ENCODE results near the gene TCEAL6. TPM values are rescaled to one million over a fixed set of nuclear protein-coding genes. Genes with fewer than 3 reads are reported as not detected.
"Not testable (repeated sequence)": the region's sequence is repeated elsewhere in the genome, so short reads cannot be mapped to it uniquely, and the experiment has no call there.

Gene TCEAL6
- total and polyA plus RNA-seq, 4 experiments from 2014 or later, result not detected

GRCh38 chrX:102140876-102141275 is 1.4 kb downstream of the TCEAL6 start:
- H3K9me3 Mint-ChIP-seq; CTCF ChIA-PET (ENCODE audit: partially characterized antibody); H3K9me3 ChIP-seq (ENCODE audit: control insufficient read depth in 1 of 2, low read length in 2 of 2); intact Hi-C loops (cut with micrococcal nuclease); H3K4me1 Mint-ChIP-seq; H3K27ac ChIP-seq (ENCODE audit: low read depth, low read length); H3K27me3 ChIP-seq (ENCODE audit: insufficient read depth, low read length); H3K4me1 ChIP-seq (ENCODE audit: insufficient read depth, low read length); POLR2A ChIA-PET (ENCODE audit: partially characterized antibody); H3K27ac Mint-ChIP-seq; DNase-seq; H3K36me3 ChIP-seq (ENCODE audit: insufficient read depth, low read length); H3K4me3 ChIP-seq (ENCODE audit: low read length in 2 of 2); H3K36me3 Mint-ChIP-seq; H3K4me3 Mint-ChIP-seq: not testable (repeated sequence)
- H3K27me3 Mint-ChIP-seq, result peaks cover 13 to 29% of the 10 kb centered on the region in 2 donors

DNA sequence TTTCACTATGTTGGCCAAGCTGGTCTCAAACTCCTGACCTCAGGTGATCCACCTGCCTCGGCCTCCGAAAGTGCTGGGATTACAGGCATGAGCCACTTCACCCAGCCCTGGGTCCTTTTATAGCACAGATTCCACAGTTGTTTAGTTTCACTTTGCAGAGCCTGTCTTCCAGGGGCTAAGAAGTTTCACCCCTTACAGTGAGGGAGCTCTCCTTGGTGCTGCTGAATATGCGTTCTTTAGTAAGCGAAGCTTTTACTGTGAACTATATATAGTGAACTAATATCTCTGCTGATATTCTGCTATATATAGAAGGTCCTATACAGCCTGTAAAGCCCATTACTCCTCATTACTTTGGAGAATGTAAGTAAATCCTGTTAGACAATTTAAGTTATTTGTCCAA is 4.2 kb downstream of the TCEAL6 start:
- Histone ChIP-seq H3K36me3 (ENCODE audit: insufficient read depth, low read length) (no peaks in the 10 kb centered on the region), H3K27ac (ENCODE audit: low read depth, low read length) (no peak overlapping the region), H3K27me3 (ENCODE audit: insufficient read depth, low read length) (no peaks in the 10 kb centered on the region), H3K9me3 (ENCODE audit: control insufficient read depth in 1 of 2, low read length in 2 of 2) (no peaks in the 10 kb centered on the region), H3K4me1 (ENCODE audit: insufficient read depth, low read length) (no peaks in the 10 kb centered on the region), H3K4me3 (ENCODE audit: low read length in 2 of 2) (no peak overlapping the region)
- H3K27me3 Mint-ChIP-seq, result peaks cover 9 to 28% of the 10 kb centered on the region in 2 donors
- no peak overlapping the region for H3K4me3 Mint-ChIP-seq
- H3K27ac Mint-ChIP-seq, result no peak overlapping the region
- peaks cover 0 to 4% (median 2%) of the 10 kb centered on the region in 4 donors for H3K4me1 Mint-ChIP-seq
- DNase-seq, result no peak
- POLR2A ChIA-PET (ENCODE audit: partially characterized antibody), result no interaction called here
- H3K9me3 Mint-ChIP-seq, result no peaks in the 10 kb centered on the region
- CTCF ChIA-PET (ENCODE audit: partially characterized antibody), result no interaction called here
- H3K36me3 Mint-ChIP-seq, result no peaks in the 10 kb centered on the region
- intact Hi-C loops (cut with micrococcal nuclease), result no loop called here

- Histone ChIP-seq H3K36me3 (ENCODE audit: insufficient read depth, low read length) (no peaks in the 10 kb centered on the region), H3K4me1 (ENCODE audit: insufficient read depth, low read length) (no peaks in the 10 kb centered on the region), H3K4me3 (ENCODE audit: low read length in 2 of 2) (no peak overlapping the region), H3K9me3 (ENCODE audit: control insufficient read depth in 1 of 2, low read length in 2 of 2) (no peaks in the 10 kb centered on the region), H3K27ac (ENCODE audit: low read depth, low read length) (no peak overlapping the region), H3K27me3 (ENCODE audit: insufficient read depth, low read length) (peaks cover 3% of the 10 kb centered on the region)
- Mint-ChIP-seq H3K27ac (no peak overlapping the region), H3K4me3 (no peak overlapping the region), H3K36me3 (no peaks in the 10 kb centered on the region), H3K4me1 (peaks cover 4 to 5% (median 5%) of the 10 kb centered on the region in 4 donors), H3K27me3 (peaks cover 22 to 34% of the 10 kb centered on the region in 2 donors), H3K9me3 (no peaks in the 10 kb centered on the region)
- intact Hi-C loops (cut with micrococcal nuclease), result loop anchor here (1.0 kb wide), 1 partner anchor 734 kb away; no protein-coding TSS in a partner anchor
- DNase-seq, result peak in 2 of 5 donors; percentile 6 to 9
- CTCF ChIA-PET (ENCODE audit: partially characterized antibody), result interaction anchor here (0.7 to 1.9 kb wide), 4 partner anchors 16 to 771 kb away, joined by 3 to 6 read pairs (median 4); no protein-coding TSS in a partner anchor
- POLR2A ChIA-PET (ENCODE audit: partially characterized antibody), result no interaction called here
Observed at GRCh38 chrX:102129473-102129872, 12.8 kb downstream of the TCEAL6 start.

- Histone ChIP-seq H3K36me3 (ENCODE audit: insufficient read depth, low read length) (no peaks in the 10 kb centered on the region), H3K27me3 (ENCODE audit: insufficient read depth, low read length) (peaks cover 3% of the 10 kb centered on the region), H3K9me3 (ENCODE audit: control insufficient read depth in 1 of 2, low read length in 2 of 2) (no peaks in the 10 kb centered on the region), H3K27ac (ENCODE audit: low read depth, low read length) (no peak overlapping the region), H3K4me3 (ENCODE audit: low read length in 2 of 2) (no peak overlapping the region), H3K4me1 (ENCODE audit: insufficient read depth, low read length) (no peaks in the 10 kb centered on the region)
- Mint-ChIP-seq H3K27ac (peak overlapping the region in 2 of 7 donors; percentile 47 to 49), H3K4me3 (peak overlapping the region in 2 of 8 donors; percentile 48 to 52), H3K36me3 (no peaks in the 10 kb centered on the region), H3K27me3 (peaks cover 19 to 34% of the 10 kb centered on the region in 2 donors), H3K9me3 (no peaks in the 10 kb centered on the region), H3K4me1 (peaks cover 4 to 7% (median 6%) of the 10 kb centered on the region in 4 donors)
- POLR2A ChIA-PET (ENCODE audit: partially characterized antibody), result no interaction called here
- intact Hi-C loops (cut with micrococcal nuclease), result no loop called here
- no peak for DNase-seq
- CTCF ChIA-PET (ENCODE audit: partially characterized antibody), result no interaction called here
Observed at GRCh38 chrX:102126863-102127262, 15.4 kb downstream of the TCEAL6 start.

DNA sequence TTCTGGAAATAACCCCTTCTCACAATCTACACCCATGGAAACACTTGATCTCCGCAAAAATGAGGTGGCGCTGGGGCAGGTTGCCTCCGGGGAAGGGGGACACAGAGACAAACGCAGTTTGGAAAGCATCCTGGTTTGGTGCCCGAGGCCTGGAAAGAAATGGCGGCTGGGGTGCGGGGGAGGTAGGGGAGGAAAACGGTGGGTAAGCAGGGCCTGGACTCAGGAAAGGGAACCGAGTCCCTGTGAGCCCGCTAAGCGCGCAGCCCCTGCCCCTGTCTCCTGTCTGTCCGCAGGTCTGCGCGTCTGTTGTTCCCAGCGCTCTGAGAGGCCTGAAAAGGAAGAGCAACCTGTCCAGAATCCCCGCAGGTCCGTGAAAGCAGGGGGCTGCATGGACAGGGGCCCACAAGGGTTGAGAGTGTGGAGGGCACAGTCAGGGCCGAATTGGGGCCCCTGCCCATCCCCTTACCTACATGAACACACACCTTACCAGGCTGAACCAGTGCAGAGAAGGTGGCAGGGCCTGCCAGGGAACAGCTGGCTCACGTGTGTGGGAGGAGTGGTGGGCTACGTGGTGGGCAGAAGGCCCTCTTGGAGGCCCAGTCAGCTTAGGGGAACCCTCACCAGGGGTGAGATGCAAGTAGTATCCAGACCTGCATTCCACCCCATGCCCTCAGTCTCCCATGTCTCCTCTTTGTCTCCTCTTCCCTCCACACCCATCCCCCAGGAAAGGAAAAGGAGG is 16.0 kb downstream of the TCEAL6 start:
- H3K4me3 ChIP-seq (ENCODE audit: low read length in 2 of 2); H3K9me3 Mint-ChIP-seq; DNase-seq; H3K9me3 ChIP-seq (ENCODE audit: control insufficient read depth in 1 of 2, low read length in 2 of 2); H3K27ac ChIP-seq (ENCODE audit: low read depth, low read length); H3K4me1 ChIP-seq (ENCODE audit: insufficient read depth, low read length); H3K4me1 Mint-ChIP-seq; H3K36me3 Mint-ChIP-seq; intact Hi-C loops (cut with micrococcal nuclease); H3K27me3 ChIP-seq (ENCODE audit: insufficient read depth, low read length); POLR2A ChIA-PET (ENCODE audit: partially characterized antibody); H3K36me3 ChIP-seq (ENCODE audit: insufficient read depth, low read length); H3K27ac Mint-ChIP-seq; CTCF ChIA-PET (ENCODE audit: partially characterized antibody): not testable (repeated sequence)
- Mint-ChIP-seq H3K4me3 (peak overlapping the region in 6 of 8 donors; percentile 10 to 55 (median 48)), H3K27me3 (peaks cover 19 to 31% of the 10 kb centered on the region in 2 donors)

DNA sequence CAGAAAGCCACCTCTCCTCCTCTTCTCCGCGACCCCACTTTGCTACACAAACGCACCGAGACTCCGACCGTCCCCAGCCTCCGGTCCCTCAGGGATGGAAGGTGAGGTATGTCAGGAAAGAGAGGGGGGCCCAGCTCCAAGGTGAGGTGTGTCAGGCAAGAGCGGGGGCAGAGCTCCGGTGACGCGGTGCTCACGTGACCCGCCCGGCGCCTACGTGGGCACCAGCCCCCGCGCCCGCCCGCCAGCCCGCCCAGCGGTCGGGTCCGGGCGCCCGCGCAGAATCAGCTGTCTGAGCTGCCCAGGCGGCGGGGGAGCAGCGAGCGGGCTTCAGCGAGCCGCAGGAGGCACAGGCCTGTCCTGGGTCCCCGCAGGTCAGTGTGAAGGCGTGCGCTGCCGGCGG is 16.8 kb downstream of the TCEAL6 start, which contains the start of gene TCEAL2:
TCEAL2 (plus strand) TSS at position 244 of the 400 bp plus-strand sequence. CDS start 1,152 bp downstream, outside the sequence.
- peak within 1 kb of the TSS; percentile 47 to 76 (median 70) for H3K4me3 Mint-ChIP-seq
- DNase-seq, result peak in 1 of 5 donors; percentile 11
- H3K9me3 ChIP-seq (ENCODE audit: control insufficient read depth in 1 of 2, low read length in 2 of 2); H3K9me3 Mint-ChIP-seq; intact Hi-C loops (cut with micrococcal nuclease); POLR2A ChIA-PET (ENCODE audit: partially characterized antibody); H3K4me3 ChIP-seq (ENCODE audit: low read length in 2 of 2); CTCF ChIA-PET (ENCODE audit: partially characterized antibody); H3K36me3 Mint-ChIP-seq; H3K27ac ChIP-seq (ENCODE audit: low read depth, low read length); H3K4me1 ChIP-seq (ENCODE audit: insufficient read depth, low read length); H3K4me1 Mint-ChIP-seq; H3K27me3 ChIP-seq (ENCODE audit: insufficient read depth, low read length); H3K36me3 ChIP-seq (ENCODE audit: insufficient read depth, low read length): not testable (repeated sequence)
- peak within 1 kb of the TSS in 2 of 7 donors; percentile 42 to 53 for H3K27ac Mint-ChIP-seq
- peaks cover 19 to 31% of the 10 kb centered on the region in 2 donors for H3K27me3 Mint-ChIP-seq

DNA sequence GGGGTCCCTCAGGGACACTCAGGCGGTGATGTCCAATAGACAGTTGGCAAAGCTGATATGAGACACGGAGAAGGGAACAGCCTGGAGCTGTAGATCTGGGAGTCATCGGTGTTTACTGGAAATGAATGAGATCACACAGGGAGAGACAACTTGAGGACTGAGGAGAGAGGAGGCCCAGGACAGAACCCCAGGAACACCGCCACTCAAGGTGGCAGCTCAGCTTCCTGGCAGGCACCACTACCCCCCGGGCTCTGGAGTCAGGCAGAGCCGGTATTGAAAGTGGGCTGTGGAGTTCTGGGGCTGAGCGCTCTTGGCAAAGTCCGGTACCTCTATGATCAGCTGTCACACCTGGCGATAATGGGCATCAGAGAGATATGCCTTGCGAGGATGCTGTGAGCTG is 17.3 kb downstream of the TCEAL6 start:
- H3K9me3 ChIP-seq (ENCODE audit: control insufficient read depth in 1 of 2, low read length in 2 of 2); H3K4me1 ChIP-seq (ENCODE audit: insufficient read depth, low read length); DNase-seq; H3K4me1 Mint-ChIP-seq; CTCF ChIA-PET (ENCODE audit: partially characterized antibody); H3K36me3 Mint-ChIP-seq; H3K27me3 ChIP-seq (ENCODE audit: insufficient read depth, low read length); intact Hi-C loops (cut with micrococcal nuclease); H3K36me3 ChIP-seq (ENCODE audit: insufficient read depth, low read length); POLR2A ChIA-PET (ENCODE audit: partially characterized antibody); H3K4me3 ChIP-seq (ENCODE audit: low read length in 2 of 2); H3K9me3 Mint-ChIP-seq; H3K27ac ChIP-seq (ENCODE audit: low read depth, low read length): not testable (repeated sequence)
- Mint-ChIP-seq H3K27me3 (peaks cover 19 to 31% of the 10 kb centered on the region in 2 donors), H3K27ac (peak overlapping the region in 1 of 7 donors; percentile 53), H3K4me3 (peak overlapping the region; percentile 41 to 76 (median 70))
